Measurements from ENCODE around the gene BRDT. TPM values are rescaled to one million over a fixed set of nuclear protein-coding genes. Genes with fewer than 3 reads are reported as not detected.

The BRDT gene
- not detected for total RNA-seq

GRCh38 chr1:91949356-91949699 is at the start of gene BRDT:
Gene BRDT, plus strand, starts transcription at chr1:91949401. Its CDS starts 13,354 bp downstream, at chr1:91962755.
- no peak within 1 kb of the TSS for H3K4me3 ChIP-seq
- H3K36me3 ChIP-seq, result no peaks in the 10 kb centered on the region
- WGBS, result 88% methylated on average over 23 of the region's 23 CpGs
- H3K9me3 ChIP-seq, result no peaks in the 10 kb centered on the region
- no peak for TF ChIP-seq POLR2A (IDR thresholded peaks at IDR 0.05)
- no peak for TF ChIP-seq POLR2AphosphoS5 (IDR thresholded peaks at IDR 0.05)
- no peak for TF ChIP-seq EP300 (IDR thresholded peaks at IDR 0.05)
- no peak for TF ChIP-seq CTCF (IDR thresholded peaks at IDR 0.05)
- no peaks in the 10 kb centered on the region for H3K27me3 ChIP-seq
- no peak within 1 kb of the TSS for H3K27ac ChIP-seq
- DNase-seq (ENCODE audit: low spot score in 2 of 2), result no peak
- no peaks in the 10 kb centered on the region for H3K4me1 ChIP-seq

GRCh38 chr1:91900562-91900961 is 48.6 kb upstream of the BRDT start:
- Histone ChIP-seq H3K36me3 (no peaks in the 10 kb centered on the region), H3K9me3 (no peaks in the 10 kb centered on the region), H3K27ac (no peak overlapping the region), H3K4me1 (no peaks in the 10 kb centered on the region), H3K27me3 (no peaks in the 10 kb centered on the region), H3K4me3 (no peak overlapping the region)
- DNase-seq (ENCODE audit: low spot score in 2 of 2), result no peak
- WGBS, result 89% methylated on average over 1 of the region's 1 CpG
- TF ChIP-seq EP300 (IDR thresholded peaks at IDR 0.05), result no peak
- TF ChIP-seq POLR2AphosphoS5 (IDR thresholded peaks at IDR 0.05), result no peak
- TF ChIP-seq CTCF (IDR thresholded peaks at IDR 0.05), result no peak
- no peak for TF ChIP-seq POLR2A (IDR thresholded peaks at IDR 0.05)

DNA sequence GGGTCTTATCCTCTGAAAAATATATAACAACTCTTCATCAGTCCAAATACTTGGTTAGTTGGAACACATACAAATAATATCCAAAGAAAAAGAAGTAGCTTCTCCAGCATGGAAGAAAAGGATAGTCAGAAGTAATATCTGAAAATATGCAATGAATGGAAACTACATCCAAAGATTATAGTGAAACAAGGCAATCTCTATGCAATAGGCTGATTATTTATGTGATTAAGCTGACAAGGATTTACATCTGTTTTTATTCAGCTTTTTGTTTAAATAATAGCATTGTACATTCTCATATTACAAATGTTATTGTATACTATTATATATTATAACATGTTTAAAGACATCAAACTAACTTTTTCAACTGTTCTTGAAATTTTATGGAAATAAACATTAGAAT is 48.0 kb upstream of the BRDT start:
- Histone ChIP-seq H3K4me1 (no peaks in the 10 kb centered on the region), H3K9me3 (no peaks in the 10 kb centered on the region), H3K27ac (no peak overlapping the region), H3K27me3 (no peaks in the 10 kb centered on the region), H3K36me3 (no peaks in the 10 kb centered on the region), H3K4me3 (no peak overlapping the region)
- TF ChIP-seq POLR2AphosphoS5 (IDR thresholded peaks at IDR 0.05) (no peak), EP300 (IDR thresholded peaks at IDR 0.05) (no peak), POLR2A (IDR thresholded peaks at IDR 0.05) (no peak), CTCF (IDR thresholded peaks at IDR 0.05) (no peak)
- no peak for DNase-seq (ENCODE audit: low spot score in 2 of 2)

DNA sequence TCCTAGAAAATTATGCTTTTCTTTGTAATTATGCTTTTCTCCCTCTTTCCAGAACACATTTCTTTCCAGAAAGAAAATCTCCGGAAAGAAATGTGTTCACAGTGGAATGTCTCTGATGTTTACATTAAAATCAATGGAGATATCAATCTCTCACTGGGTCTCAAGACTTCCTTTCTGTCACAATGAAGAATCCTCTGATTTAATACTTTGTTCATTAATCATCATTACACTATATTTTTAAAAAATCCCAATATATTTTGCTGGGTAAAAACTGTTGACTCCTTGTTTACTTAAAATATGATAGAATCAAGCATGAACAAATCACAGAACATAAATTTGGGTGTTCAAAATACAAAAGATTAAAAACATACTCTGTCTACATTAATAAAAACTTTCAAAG is 36.9 kb upstream of the BRDT start:
- Histone ChIP-seq H3K4me1 (no peaks in the 10 kb centered on the region), H3K27me3 (no peaks in the 10 kb centered on the region), H3K4me3 (no peak overlapping the region), H3K36me3 (no peaks in the 10 kb centered on the region), H3K27ac (no peak overlapping the region), H3K9me3 (no peaks in the 10 kb centered on the region)
- 66% methylated on average over 1 of the region's 1 CpG for WGBS
- TF ChIP-seq EP300 (IDR thresholded peaks at IDR 0.05) (no peak), CTCF (IDR thresholded peaks at IDR 0.05) (no peak), POLR2A (IDR thresholded peaks at IDR 0.05) (no peak), POLR2AphosphoS5 (IDR thresholded peaks at IDR 0.05) (no peak)
- DNase-seq (ENCODE audit: low spot score in 2 of 2), result no peak

DNA sequence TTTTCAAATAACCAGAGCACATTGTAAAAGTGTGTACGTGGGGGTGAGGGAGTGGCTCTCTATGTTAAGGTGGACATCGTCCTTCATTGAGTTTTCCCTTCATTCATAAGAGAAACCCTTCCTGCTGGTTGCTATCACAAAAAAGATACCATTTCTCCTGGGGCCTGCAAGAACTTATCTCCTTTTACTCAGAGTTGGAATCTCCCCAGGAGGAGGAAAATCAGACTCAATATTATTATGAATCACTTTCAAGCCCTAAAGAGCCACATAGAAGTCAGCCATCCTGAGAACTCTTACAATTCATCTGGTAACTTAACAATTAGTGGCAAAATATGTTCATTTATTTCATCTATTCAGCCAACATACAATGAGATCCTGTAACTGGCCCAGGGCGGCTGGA is 36.2 kb upstream of the BRDT start:
- H3K9me3 ChIP-seq, result no peaks in the 10 kb centered on the region
- WGBS, result 59% methylated on average over 3 of the region's 3 CpGs
- H3K27ac ChIP-seq, result no peak overlapping the region
- no peak for DNase-seq (ENCODE audit: low spot score in 2 of 2)
- H3K4me1 ChIP-seq, result no peaks in the 10 kb centered on the region
- H3K36me3 ChIP-seq, result no peaks in the 10 kb centered on the region
- H3K4me3 ChIP-seq, result no peak overlapping the region
- H3K27me3 ChIP-seq, result no peaks in the 10 kb centered on the region
- TF ChIP-seq EP300 (IDR thresholded peaks at IDR 0.05), result no peak
- no peak for TF ChIP-seq CTCF (IDR thresholded peaks at IDR 0.05)
- TF ChIP-seq POLR2AphosphoS5 (IDR thresholded peaks at IDR 0.05), result no peak
- TF ChIP-seq POLR2A (IDR thresholded peaks at IDR 0.05), result no peak

All from suprapubic skin (tissue), 4 donors.